ENCODE measurements around the gene PAQR8.
"Not testable (repeated sequence)": the region's sequence is repeated elsewhere in the genome, so short reads cannot be mapped to it uniquely, and the experiment has no call there.

Gene PAQR8

GRCh38 chr6:52376763-52377162, 14.8 kb downstream of the PAQR8 start:
- DNase-seq (ENCODE audit: low read depth in 2 of 2): no peak

DNA sequence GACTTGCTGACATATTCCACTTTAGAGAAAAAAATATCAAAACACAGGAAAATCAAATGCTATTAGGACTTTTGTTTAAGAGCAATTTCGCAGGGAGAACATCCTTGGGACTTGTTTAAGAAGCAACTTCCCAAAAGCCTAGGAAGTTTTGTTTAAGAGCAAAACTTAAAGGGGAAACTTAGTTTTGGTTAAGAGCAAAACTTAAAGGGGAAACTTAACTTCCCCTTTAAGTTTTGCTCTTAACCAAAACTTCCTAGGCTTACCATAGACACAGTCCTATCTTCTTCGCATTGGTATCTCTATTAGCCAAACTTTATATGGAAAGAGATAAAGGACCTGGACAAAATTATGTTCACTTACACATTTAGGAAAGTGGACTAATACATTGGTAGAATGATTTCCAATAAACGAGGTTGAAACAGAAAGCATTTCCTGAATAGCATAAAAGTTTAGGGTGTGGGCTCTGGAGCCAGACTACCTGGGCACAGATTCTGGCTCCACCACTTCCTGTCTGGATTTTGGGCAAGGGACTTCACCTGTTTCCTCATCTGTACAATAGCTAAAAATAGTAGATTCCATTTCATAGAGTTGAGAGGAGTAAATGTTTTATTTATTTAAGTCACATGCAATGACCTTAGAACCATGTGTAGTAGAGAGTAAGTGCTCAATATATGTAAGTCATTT, 15.7 kb downstream of the PAQR8 start:
- no peak for DNase-seq (ENCODE audit: low read depth in 2 of 2)

- no peak for DNase-seq (ENCODE audit: low read depth in 2 of 2)
These were observed 19.3 kb downstream of the PAQR8 start for GRCh38 chr6:52381249-52381648.

GRCh38 chr6:52384145-52384766, 22.3 kb downstream of the PAQR8 start:
- DNase-seq (ENCODE audit: low read depth in 2 of 2): no peak

GRCh38 chr6:52385074-52385473, 23.1 kb downstream of the PAQR8 start:
- DNase-seq (ENCODE audit: low read depth in 2 of 2): no peak

DNA sequence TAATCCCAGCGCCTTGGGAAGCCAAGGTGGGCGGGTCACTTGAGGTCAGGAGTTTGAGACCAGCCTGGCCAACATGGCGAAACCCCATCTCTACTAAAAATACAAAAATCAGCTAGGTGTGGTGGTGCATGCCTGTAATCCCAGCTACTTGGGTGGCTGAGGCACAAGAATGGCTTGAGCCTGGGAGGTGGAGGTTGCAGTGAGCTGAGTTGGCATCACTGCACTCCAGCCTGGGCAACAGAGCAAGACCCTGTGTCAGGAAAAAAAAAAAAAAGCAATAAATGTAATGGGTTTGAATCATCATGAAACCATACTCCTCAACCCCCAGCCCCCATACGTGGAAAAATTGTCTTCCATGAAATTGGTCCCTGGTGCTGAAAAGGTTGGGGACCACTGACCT, 26.2 kb downstream of the PAQR8 start:
- not testable (repeated sequence) for DNase-seq (ENCODE audit: low read depth in 2 of 2)

DNA sequence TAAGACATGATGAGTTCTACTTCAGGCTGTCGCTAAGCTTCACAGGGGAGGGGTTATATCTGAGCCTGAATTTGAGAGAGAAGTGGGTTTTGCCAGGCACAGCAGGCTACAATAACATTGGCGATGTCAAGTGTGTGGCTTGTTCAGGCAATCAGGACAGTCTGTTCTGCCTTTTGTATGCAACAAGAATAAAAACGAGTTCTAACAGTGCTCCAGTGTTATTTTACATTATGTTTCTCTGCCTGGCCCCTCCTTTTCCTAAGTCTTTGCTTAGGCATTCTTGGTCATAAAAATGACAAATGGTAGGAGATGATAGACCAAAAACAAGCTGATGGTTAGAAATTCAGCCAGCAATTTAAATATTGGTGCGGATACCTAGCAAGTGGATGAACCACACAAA, 26.8 kb downstream of the PAQR8 start:
- DNase-seq (ENCODE audit: low read depth in 2 of 2): no peak

DNA sequence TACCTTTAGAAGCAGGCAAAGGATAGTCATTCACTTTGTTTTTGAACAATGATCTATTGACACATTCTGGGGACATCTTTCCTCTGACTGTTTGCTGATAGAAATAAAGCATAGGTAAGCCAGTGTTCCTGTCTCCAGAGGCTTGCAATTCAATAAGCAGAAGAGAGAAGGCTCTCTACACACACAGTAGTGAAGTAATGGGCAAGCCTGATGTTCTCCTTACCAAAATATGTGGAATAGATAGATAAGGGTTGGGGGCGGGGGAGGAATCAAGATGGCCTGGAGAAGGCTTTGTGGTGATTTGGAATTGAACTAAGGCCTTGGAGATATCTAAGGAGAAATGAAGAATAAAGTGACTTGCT, 27.3 kb downstream of the PAQR8 start:
- no peak for DNase-seq (ENCODE audit: low read depth in 2 of 2)

GRCh38 chr6:52389626-52390360, 27.8 kb downstream of the PAQR8 start:
- DNase-seq (ENCODE audit: low read depth in 2 of 2): peak in 1 of 2 donors; percentile 33

DNA sequence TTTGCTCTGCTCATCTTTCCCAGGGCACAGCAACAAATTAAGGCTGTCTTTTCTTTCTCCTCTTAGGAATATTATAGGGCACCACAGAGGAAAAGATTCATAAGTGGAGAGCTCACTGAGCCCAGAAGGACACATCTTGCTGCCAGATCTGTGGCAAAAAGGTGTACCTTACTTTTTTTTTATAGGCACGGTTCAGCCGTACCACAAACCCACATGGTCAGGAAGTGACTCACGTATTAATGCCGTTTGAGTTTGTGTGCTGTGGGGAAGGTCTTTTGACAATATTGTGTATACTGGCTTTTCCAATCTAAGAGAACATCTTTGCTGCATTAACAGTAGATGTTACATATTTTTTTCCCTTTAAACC, 28.4 kb downstream of the PAQR8 start:
- no peak for DNase-seq (ENCODE audit: low read depth in 2 of 2)

GRCh38 chr6:52391599-52391998, 29.6 kb downstream of the PAQR8 start:
- no peak for DNase-seq (ENCODE audit: low read depth in 2 of 2)

DNA sequence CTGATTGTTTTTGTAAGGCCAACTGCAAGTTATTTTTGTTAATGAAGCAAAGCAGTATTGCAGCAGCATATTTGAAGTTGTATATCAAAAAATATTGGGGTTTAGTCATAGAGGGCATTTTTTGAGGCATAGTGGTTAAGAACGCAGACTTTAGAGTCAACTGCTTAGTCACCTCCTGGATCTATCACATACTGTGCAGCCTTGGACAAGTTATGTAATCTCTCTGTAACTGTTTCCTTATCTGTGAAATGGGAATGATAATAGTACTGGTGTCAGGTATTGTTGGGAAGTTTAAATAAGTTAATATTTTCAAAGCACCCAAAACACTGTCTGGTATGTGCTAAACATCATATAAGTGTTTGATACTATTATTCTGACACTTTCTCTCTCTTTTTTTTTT, 31.0 kb downstream of the PAQR8 start:
- DNase-seq (ENCODE audit: low read depth in 2 of 2): no peak

- DNase-seq (ENCODE audit: low read depth in 2 of 2): no peak
These were observed 31.8 kb downstream of the PAQR8 start for GRCh38 chr6:52393780-52394179.

DNA sequence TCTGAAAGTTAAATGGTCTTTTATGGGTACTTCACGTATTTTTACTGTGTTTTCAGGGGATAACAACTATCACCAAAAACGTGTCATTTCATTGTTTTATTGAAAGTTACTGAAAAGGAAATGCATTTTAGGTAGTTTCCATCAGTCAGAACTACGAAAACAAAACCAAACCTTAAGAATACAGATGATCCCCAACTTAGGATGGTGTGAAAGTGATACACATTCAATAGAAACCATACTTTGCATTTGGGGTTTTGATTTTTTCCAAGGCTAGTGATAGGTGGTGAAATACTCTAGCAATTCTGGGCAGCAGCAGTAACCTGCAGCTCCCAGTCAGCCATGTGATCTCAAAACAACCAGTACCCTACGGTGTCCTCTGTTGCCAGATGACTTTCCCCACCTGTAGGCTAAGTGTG, 32.3 kb downstream of the PAQR8 start:
- DNase-seq (ENCODE audit: low read depth in 2 of 2): no peak

DNA sequence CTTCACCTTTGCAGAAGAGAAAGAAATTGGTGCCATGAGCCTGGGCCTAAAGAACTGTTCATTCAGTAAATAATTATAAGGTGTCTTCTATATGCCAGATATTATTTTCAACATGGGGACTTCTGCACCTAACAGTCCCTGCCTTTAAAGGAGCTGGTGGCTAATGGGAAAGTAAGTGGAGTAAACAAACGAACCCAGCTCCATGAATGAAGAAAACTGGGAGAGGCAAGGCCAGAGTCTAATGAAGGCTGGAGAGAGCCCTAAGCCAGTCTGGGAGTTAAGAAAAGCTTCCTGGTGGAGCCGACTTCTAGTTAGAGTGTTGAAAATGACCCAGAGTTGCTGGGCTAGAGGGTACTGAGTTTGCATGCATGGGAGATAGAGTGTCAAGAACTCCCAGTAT, 34.0 kb downstream of the PAQR8 start:
- no peak for DNase-seq (ENCODE audit: low read depth in 2 of 2)

DNA sequence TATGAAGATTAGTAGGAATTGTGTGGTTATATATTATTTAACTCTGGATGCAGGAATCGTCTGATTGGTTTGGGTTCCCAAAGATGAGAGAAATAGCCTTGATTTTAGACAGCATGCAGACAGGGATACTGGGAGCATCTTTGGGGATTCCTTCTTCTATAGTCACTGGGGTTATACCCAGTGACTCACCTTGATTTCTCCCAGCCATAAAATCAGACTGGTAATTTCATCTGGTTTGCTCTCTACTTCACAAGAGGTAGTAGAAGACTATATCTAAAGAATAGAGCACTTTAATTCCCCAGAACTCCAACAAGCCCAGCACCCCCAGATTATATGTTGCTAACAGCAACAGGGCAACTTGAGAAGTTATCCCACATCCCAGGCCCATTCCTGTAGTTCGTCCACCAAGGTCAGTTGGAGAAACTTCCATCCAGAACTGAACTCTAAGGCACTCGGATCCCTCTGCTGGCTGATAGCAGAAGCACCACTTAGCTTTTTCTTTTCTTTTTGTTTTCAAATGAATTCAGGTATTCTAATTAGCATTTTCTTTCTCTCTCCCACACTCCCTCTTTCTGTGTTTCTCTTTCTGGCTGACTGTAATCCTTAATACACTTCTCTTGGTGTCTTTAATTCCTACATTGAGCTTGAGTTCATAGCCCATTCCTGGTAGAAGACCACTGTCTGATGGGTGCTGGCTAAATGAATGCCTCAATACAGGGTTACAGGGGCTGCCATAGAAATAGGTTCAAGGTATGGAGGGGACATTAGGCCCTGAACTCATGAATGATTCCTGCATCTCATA, 37.8 kb downstream of the PAQR8 start:
- DNase-seq (ENCODE audit: low read depth in 2 of 2): no peak

GRCh38 chr6:52400313-52401041, 38.5 kb downstream of the PAQR8 start:
- DNase-seq (ENCODE audit: low read depth in 2 of 2): no peak

- no peak for DNase-seq (ENCODE audit: low read depth in 2 of 2)
These were observed 41.1 kb downstream of the PAQR8 start for GRCh38 chr6:52403086-52403485.

DNA sequence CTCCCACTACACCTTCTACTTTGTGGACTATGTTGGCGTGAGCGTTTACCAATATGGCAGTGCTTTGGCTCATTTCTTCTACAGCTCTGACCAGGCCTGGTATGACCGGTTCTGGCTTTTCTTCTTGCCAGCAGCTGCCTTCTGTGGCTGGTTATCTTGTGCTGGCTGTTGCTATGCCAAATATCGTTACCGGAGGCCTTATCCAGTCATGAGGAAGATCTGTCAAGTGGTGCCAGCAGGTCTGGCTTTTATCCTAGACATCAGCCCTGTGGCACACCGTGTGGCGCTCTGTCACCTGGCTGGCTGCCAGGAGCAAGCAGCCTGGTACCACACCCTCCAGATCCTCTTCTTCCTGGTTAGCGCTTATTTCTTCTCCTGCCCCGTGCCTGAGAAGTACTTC, 41.7 kb downstream of the PAQR8 start:
- DNase-seq (ENCODE audit: low read depth in 2 of 2): no peak

DNA sequence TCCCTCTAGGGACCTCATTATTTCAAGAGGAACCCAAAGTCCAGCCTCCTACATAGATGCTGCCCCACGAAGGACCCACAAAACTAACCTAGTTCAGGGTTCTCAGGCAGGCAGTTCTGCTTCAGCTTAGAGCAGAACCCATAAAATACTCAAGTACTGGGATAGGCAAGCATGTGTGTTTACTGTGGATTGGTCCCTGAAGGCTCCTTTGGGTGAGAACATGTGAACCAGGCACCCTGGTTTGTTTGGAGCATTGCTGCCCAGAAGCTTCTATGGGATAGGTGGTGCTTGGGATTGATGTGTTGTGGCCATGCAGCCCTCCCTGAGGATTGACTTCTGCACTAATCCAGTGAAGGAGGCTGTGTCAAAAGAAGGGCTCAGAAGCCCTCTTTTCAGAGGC, 43.3 kb downstream of the PAQR8 start:
- DNase-seq (ENCODE audit: low read depth in 2 of 2): no peak

DNA sequence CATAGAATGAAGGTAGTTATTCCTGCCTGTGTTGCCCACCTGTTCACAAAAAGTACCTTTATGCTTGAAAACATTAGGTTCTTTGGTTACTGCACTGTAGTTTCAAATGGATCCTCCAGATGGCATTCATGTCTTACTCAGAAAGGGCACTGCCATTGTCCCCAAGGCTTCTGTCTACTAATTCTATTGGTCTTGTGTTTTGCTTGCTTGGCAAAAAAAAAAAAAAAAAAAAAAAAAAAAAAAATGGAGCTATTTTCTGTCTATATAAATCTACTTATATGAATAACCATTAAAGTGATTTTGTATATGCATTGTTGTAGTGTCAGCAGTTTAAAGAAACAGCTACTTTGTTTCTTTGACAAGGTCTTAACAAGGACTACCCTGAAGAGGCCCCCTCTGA, 45.5 kb downstream of the PAQR8 start:
- DNase-seq (ENCODE audit: low read depth in 2 of 2): no peak

DNA sequence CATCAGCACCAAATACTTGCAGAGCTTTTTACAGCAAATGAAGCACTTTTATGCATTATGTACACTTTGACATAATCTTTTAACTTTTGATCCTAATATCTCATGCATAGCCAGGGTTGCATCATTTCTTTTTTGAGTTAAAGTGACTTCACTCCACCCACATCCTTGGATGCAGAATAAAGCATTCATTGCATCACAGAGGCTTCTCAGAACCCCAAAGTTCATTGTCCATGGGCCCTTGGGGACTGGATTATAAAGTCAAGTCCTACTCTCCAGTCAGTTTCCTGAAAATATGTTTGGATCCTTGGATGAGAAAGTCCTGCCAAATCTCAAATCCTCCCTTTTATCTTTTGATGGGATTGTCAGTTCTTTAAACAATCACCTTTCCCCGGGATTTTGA, 47.5 kb downstream of the PAQR8 start:
- DNase-seq (ENCODE audit: low read depth in 2 of 2): no peak
